OCI-LY3 (cell line): ENCODE results near the gene TEX14.

Experiments
- EZH2phosphoT487 ChIP-seq: fragments of 200-600 bp; shearing (Covaris generic); IDR thresholded peaks from 2 replicates; pipeline ENCODE4 v1.6.1; 2018; ENCODE audit warnings: antibody characterized with exemption, mixed run types, low read depth
- TF ChIP-seq, protein P1 (sequence below): fragments of 200-600, 300-600 bp; sonication (generic); IDR thresholded peaks from 2 replicates; pipeline ENCODE4 v1.5.1; 2014; ENCODE audit warnings: antibody characterized with exemption, low read length, low read depth

DNA sequence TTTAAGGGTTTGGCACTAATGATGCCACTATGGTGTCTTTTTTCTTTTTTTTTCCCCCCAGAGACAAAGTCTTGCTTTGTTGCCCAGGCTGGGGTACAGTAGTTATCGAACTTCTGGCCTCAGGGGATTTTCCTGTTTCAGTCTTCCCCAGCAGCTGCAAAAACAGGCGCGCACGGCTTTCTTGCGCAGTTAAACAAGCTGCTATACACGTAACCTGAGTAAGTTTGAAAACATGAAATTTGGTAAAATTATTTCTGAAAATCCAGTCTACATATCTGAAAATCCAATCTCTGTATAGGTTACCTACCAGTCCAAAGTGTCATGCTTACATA, 11.8 kb downstream of the TEX14 start:
- TF ChIP-seq, protein P1, sequence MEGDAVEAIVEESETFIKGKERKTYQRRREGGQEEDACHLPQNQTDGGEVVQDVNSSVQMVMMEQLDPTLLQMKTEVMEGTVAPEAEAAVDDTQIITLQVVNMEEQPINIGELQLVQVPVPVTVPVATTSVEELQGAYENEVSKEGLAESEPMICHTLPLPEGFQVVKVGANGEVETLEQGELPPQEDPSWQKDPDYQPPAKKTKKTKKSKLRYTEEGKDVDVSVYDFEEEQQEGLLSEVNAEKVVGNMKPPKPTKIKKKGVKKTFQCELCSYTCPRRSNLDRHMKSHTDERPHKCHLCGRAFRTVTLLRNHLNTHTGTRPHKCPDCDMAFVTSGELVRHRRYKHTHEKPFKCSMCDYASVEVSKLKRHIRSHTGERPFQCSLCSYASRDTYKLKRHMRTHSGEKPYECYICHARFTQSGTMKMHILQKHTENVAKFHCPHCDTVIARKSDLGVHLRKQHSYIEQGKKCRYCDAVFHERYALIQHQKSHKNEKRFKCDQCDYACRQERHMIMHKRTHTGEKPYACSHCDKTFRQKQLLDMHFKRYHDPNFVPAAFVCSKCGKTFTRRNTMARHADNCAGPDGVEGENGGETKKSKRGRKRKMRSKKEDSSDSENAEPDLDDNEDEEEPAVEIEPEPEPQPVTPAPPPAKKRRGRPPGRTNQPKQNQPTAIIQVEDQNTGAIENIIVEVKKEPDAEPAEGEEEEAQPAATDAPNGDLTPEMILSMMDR = no peak
- TF ChIP-seq EZH2phosphoT487 = no peak
